ENCODE data around the gene WIPF3.

WIPF3 gene

GRCh38 chr7:29906200-29907022 lies 100.1 kb downstream of the WIPF3 start:
- no peak for DNase-seq (ENCODE audit: low read depth, low spot score)

- no peak for DNase-seq (ENCODE audit: low read depth, low spot score)
Observed at GRCh38 chr7:29914180-29914579, 107.9 kb downstream of the WIPF3 start.

- no peak for DNase-seq (ENCODE audit: low read depth, low spot score)
Observed at GRCh38 chr7:29915481-29916215, 109.3 kb downstream of the WIPF3 start.

GRCh38 chr7:29917641-29918040 lies 111.3 kb downstream of the WIPF3 start:
- DNase-seq (ENCODE audit: low read depth, low spot score) = no peak

- no peak for DNase-seq (ENCODE audit: low read depth, low spot score)
Observed at GRCh38 chr7:29918850-29919249, 112.5 kb downstream of the WIPF3 start.

- DNase-seq (ENCODE audit: low read depth, low spot score) = no peak
Observed at GRCh38 chr7:29919790-29920189, 113.5 kb downstream of the WIPF3 start.

GRCh38 chr7:29920491-29920890 lies 114.2 kb downstream of the WIPF3 start:
- no peak for DNase-seq (ENCODE audit: low read depth, low spot score)

- peak; percentile 40 for DNase-seq (ENCODE audit: low read depth, low spot score)
Observed at GRCh38 chr7:29921404-29922010, 115.2 kb downstream of the WIPF3 start.

GRCh38 chr7:29922921-29923700 lies 116.8 kb downstream of the WIPF3 start:
- no peak for DNase-seq (ENCODE audit: low read depth, low spot score)

GRCh38 chr7:29924006-29924405 lies 117.7 kb downstream of the WIPF3 start:
- no peak for DNase-seq (ENCODE audit: low read depth, low spot score)

- DNase-seq (ENCODE audit: low read depth, low spot score) = no peak
Observed at GRCh38 chr7:29924684-29925083, 118.4 kb downstream of the WIPF3 start.

- DNase-seq (ENCODE audit: low read depth, low spot score) = no peak
Observed at GRCh38 chr7:29926216-29926615, 119.9 kb downstream of the WIPF3 start.

GRCh38 chr7:29926741-29927140 lies 120.4 kb downstream of the WIPF3 start:
- no peak for DNase-seq (ENCODE audit: low read depth, low spot score)

- DNase-seq (ENCODE audit: low read depth, low spot score) = no peak
Observed at GRCh38 chr7:29929018-29929807, 122.9 kb downstream of the WIPF3 start.

- DNase-seq (ENCODE audit: low read depth, low spot score) = no peak
Observed at GRCh38 chr7:29935111-29935510, 128.8 kb downstream of the WIPF3 start.

- no peak for DNase-seq (ENCODE audit: low read depth, low spot score)
Observed at GRCh38 chr7:29937132-29937531, 130.8 kb downstream of the WIPF3 start.

- DNase-seq (ENCODE audit: low read depth, low spot score) = no peak
Observed at GRCh38 chr7:29940199-29940598, 133.9 kb downstream of the WIPF3 start.

GRCh38 chr7:29945259-29945809 lies 139.0 kb downstream of the WIPF3 start:
- no peak for DNase-seq (ENCODE audit: low read depth, low spot score)

GRCh38 chr7:29946428-29947186 lies 140.3 kb downstream of the WIPF3 start:
- DNase-seq (ENCODE audit: low read depth, low spot score) = peak; percentile 35

- no peak for DNase-seq (ENCODE audit: low read depth, low spot score)
Observed at GRCh38 chr7:29948587-29948986, 142.3 kb downstream of the WIPF3 start.
